Hepatocyte (in vitro differentiated cells): ENCODE data around the gene MX2.

Source experiments
- CTCF ChIP-seq: fragments of 200-600 bp; sonication (generic); IDR thresholded peaks from 2 replicates; pipeline ENCODE4 v1.5.1; 2016; ENCODE audit warnings: antibody characterized with exemption, mild to moderate bottlenecking; ENCODE audit not compliant: poor library complexity
- EZH2 ChIP-seq: fragments of 200-600 bp; sonication (generic); IDR thresholded peaks from 2 replicates; pipeline ENCODE4 v1.6.1; 2016; ENCODE audit warnings: antibody characterized with exemption, mild to moderate bottlenecking, borderline replicate concordance
- EZH2phosphoT487 ChIP-seq: fragments of 200-600 bp; sonication (generic); IDR thresholded peaks from one replicate; pipeline ENCODE4 v1.6.1; 2018; ENCODE audit warnings: antibody characterized with exemption, mild to moderate bottlenecking, low read depth, moderate library complexity; ENCODE audit not compliant: unreplicated experiment, severe bottlenecking

DNA sequence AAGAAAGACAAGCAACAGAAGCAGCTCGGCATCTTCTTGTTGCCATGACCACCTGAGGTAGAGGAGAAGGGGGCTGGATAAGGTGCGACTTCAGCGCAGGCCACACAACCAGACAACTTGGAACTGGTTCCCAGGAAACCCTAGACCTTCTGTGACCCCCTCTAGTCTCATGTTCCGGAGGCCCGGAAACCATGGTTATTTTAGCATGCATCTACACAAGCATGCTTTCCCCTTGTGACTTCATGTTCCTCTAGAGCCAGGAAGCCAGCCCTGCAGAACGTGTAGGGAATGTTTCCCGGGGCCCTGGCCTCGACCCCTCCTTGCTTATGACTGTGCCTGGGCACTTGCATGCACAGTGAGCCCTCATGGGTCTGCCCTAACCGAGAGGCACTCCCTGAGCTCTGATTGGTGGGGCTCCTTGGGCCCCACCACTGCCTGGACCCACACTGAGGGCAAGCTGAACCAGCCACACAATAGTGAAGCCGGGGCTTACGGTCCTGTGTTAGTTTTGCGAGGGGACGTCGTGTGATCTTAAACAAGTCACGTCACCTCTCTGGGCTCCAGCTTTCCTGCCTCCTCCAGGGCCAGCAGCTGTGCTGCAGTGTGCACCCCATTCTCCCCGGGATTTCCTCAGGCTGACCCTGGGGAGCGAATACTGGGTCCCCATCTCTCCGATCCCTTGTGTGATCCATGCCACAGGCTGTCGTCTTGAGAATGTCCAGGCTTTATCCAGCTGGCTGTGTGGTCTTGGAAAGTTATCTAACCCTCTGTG is 12.0 kb upstream of the MX2 start:
- TF ChIP-seq CTCF (no peak), EZH2phosphoT487 (no peak), EZH2 (no peak)
